Mucosa of descending colon (tissue), 3 donors: ENCODE results near the gene ITPKC. TPM values are rescaled to one million over a fixed set of nuclear protein-coding genes. Genes with fewer than 3 reads are reported as not detected.

Experiments
- ATAC-seq: fragments of 200-7000 bp; cut with Tn5 transposase; one replicate; pipeline ENCODE4 v1.9.1; 2020; ENCODE audit warnings: mild to moderate bottlenecking, moderate library complexity
- DNase-seq, 3 donors: peaks; one replicate each; pipeline ENCODE4 v3.0.0-alpha.2; 2020
- H3K36me3 ChIP-seq: fragments of 200-600 bp; one replicate; pipeline ENCODE4 v1.8.0; 2021; ENCODE audit warnings: low read depth, mild to moderate bottlenecking
- H3K4me1 ChIP-seq: fragments of 200-600 bp; one replicate; pipeline ENCODE4 v1.8.0; 2021; ENCODE audit warnings: low read depth, mild to moderate bottlenecking
- H3K4me3 ChIP-seq: fragments of 200-600 bp; one replicate; pipeline ENCODE4 v1.8.0; 2021; ENCODE audit warnings: mild to moderate bottlenecking
- H3K9me3 ChIP-seq: fragments of 200-600 bp; one replicate; pipeline ENCODE4 v1.8.0; 2021; ENCODE audit warnings: mild to moderate bottlenecking
- CTCF ChIP-seq: fragments of 200-600 bp; IDR thresholded peaks from one replicate; pipeline ENCODE4 v1.8.0; 2022; ENCODE audit warnings: antibody characterized with exemption, mild to moderate bottlenecking
- intact Hi-C, 2 donors: fragments of 100-400 bp; cut with DNase I in 1 of 2; cut with micrococcal nuclease in 1 of 2; formaldehyde crosslinking; loops; one replicate each; pipeline versions ENCODE4 v1.11.0 to v1.11.1; 2022; cut with DNase I, micrococcal nuclease
- total RNA-seq, 3 donors: library from RNA; stranded (reverse); fragmentation: NEBNext Ultra II Directional in 2 of 3; extraction: Animal tissue kit (Norgen Biotek cat#: 25700) in 2 of 3; gene quantifications; one replicate each; pipeline versions ENCODE4 v1.2.1 to v1.2.4, GENCODE V29; 2021 to 2023
- donor health status: DM: no; HTN: no; CAD: no; lungs with moderate emphysema.
- donor health status: DM: no; HTN: no; CAD: no.
- donor health status: DM: no; HTN: yes; CAD: no.

ITPKC gene
- total RNA-seq, 3 donors from 2014 or later: 22.1 to 26.1 (median 23.2) TPM

GRCh38 chr19:40686882-40687524 is 29.9 kb upstream of the ITPKC start:
- Histone ChIP-seq H3K9me3 (no peaks in the 10 kb centered on the region), H3K36me3 (no peaks in the 10 kb centered on the region), H3K4me1 (peaks cover 13% of the 10 kb centered on the region), H3K4me3 (no peak overlapping the region)
- DNase-seq (no peak), ATAC-seq (no peak)
- intact Hi-C loops: no loop called here
- no peak for TF ChIP-seq CTCF

- no peak for TF ChIP-seq CTCF
- intact Hi-C loops: no loop called here
- DNase-seq (peak; percentile 72 to 82 (median 75)), ATAC-seq (peak; percentile 27)
- Histone ChIP-seq H3K4me1 (peaks cover 13% of the 10 kb centered on the region), H3K4me3 (no peak overlapping the region), H3K9me3 (no peaks in the 10 kb centered on the region), H3K36me3 (no peaks in the 10 kb centered on the region)
These were observed 29.3 kb upstream of the ITPKC start for GRCh38 chr19:40687525-40688016.

- Histone ChIP-seq H3K4me1 (peaks cover 13% of the 10 kb centered on the region), H3K4me3 (no peak overlapping the region)
- no peak for TF ChIP-seq CTCF
These were observed 28.6 kb upstream of the ITPKC start for GRCh38 chr19:40688309-40688708.

GRCh38 chr19:40688987-40689338 is 27.9 kb upstream of the ITPKC start:
- Histone ChIP-seq H3K4me1 (peaks cover 13% of the 10 kb centered on the region), H3K4me3 (no peak overlapping the region), H3K36me3 (no peaks in the 10 kb centered on the region), H3K9me3 (no peaks in the 10 kb centered on the region)
- intact Hi-C loops: no loop called here
- DNase-seq: no peak
- no peak for TF ChIP-seq CTCF
- no peak for ATAC-seq

More at GRCh38 chr19:40688309-40688708, 28.6 kb upstream of the ITPKC start:
- Histone ChIP-seq H3K36me3 (no peaks in the 10 kb centered on the region), H3K9me3 (no peaks in the 10 kb centered on the region)
- intact Hi-C loops: no loop called here
- ATAC-seq (no peak), DNase-seq (no peak)

- H3K4me1 ChIP-seq: peaks cover 13% of the 10 kb centered on the region
- intact Hi-C loops: no loop called here
- no peak for TF ChIP-seq CTCF
- no peaks in the 10 kb centered on the region for H3K9me3 ChIP-seq
- H3K36me3 ChIP-seq: no peaks in the 10 kb centered on the region
- ATAC-seq (no peak), DNase-seq (peak in 2 of 3 donors; percentile 40 to 74)
- no peak overlapping the region for H3K4me3 ChIP-seq
These were observed 27.4 kb upstream of the ITPKC start for GRCh38 chr19:40689339-40690049.
